Measurements from ENCODE around the gene GRIK2.

GRIK2 gene

GRCh38 chr6:101728388-101728787 lies 334.9 kb downstream of the GRIK2 start:
- no peak for DNase-seq

GRCh38 chr6:101728956-101729355 lies 335.4 kb downstream of the GRIK2 start:
- DNase-seq: no peak

GRCh38 chr6:101730954-101731353 lies 337.4 kb downstream of the GRIK2 start:
- no peak for DNase-seq

- DNase-seq: no peak
Measured at GRCh38 chr6:101733899-101734298, 340.4 kb downstream of the GRIK2 start.

GRCh38 chr6:101738481-101738880 lies 345.0 kb downstream of the GRIK2 start:
- no peak for DNase-seq

GRCh38 chr6:101740631-101741030 lies 347.1 kb downstream of the GRIK2 start:
- DNase-seq: no peak

- no peak for DNase-seq
Measured at GRCh38 chr6:101741474-101742171, 348.1 kb downstream of the GRIK2 start.

- DNase-seq: no peak
Measured at GRCh38 chr6:101747160-101747559, 353.7 kb downstream of the GRIK2 start.

- no peak for DNase-seq
Measured at GRCh38 chr6:101747716-101748115, 354.2 kb downstream of the GRIK2 start.

- no peak for DNase-seq
Measured at GRCh38 chr6:101755931-101756330, 362.4 kb downstream of the GRIK2 start.

- no peak for DNase-seq
Measured at GRCh38 chr6:101758368-101758767, 364.9 kb downstream of the GRIK2 start.

GRCh38 chr6:101760843-101761621 lies 367.5 kb downstream of the GRIK2 start:
- no peak for DNase-seq

GRCh38 chr6:101762851-101763250 lies 369.3 kb downstream of the GRIK2 start:
- no peak for DNase-seq

GRCh38 chr6:101765281-101765680 lies 371.8 kb downstream of the GRIK2 start:
- no peak for DNase-seq

GRCh38 chr6:101770116-101770515 lies 376.6 kb downstream of the GRIK2 start:
- DNase-seq: no peak

GRCh38 chr6:101776919-101777350 lies 383.4 kb downstream of the GRIK2 start:
- no peak for DNase-seq

- no peak for DNase-seq
Measured at GRCh38 chr6:101777646-101778045, 384.1 kb downstream of the GRIK2 start.

- DNase-seq: no peak
Measured at GRCh38 chr6:101779051-101779844, 385.7 kb downstream of the GRIK2 start.

GRCh38 chr6:101783287-101783686 lies 389.8 kb downstream of the GRIK2 start:
- no peak for DNase-seq

GRCh38 chr6:101784094-101784493 lies 390.6 kb downstream of the GRIK2 start:
- no peak for DNase-seq

- DNase-seq: no peak
Measured at GRCh38 chr6:101799531-101799930, 406.0 kb downstream of the GRIK2 start.

- DNase-seq: no peak
Measured at GRCh38 chr6:101800598-101800997, 407.1 kb downstream of the GRIK2 start.

- no peak for DNase-seq
Measured at GRCh38 chr6:101803136-101803535, 409.6 kb downstream of the GRIK2 start.

- no peak for DNase-seq
Measured at GRCh38 chr6:101806241-101806640, 412.7 kb downstream of the GRIK2 start.
